Measurements from ENCODE around the gene ROBO3. TPM values are rescaled to one million over a fixed set of nuclear protein-coding genes. Genes with fewer than 3 reads are reported as not detected.
A peak's percentile ranks its signal among the peaks of the same experiment; 100 is the strongest.

Gene ROBO3
- total RNA-seq, 6 experiments from 2014 or later, result 0.80 to 3.6 (median 1.8) TPM

DNA sequence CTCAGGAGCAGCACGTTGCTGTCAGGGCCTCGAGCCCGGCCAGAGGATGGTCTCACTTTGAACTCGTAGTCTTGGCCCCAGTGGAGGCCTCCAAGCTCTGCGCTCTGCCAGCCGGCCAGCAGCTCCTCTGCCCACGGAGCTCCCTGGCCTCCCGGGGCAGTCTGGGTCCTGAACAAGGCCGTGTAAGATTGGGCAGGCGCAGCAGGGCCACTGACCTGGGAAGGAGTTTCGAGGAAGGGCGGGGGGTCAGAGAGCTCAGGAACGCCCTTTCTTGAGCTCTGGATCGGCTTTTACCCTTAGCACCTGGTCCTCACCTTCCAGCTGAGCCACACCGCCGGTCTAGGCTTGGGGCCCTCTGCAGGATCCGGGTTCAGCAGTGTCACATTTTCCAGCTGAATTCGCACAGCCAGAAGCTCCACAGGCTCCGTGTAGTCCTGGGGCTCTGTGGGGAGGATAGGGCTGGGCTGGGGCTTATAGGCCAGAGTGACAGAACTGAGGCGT is 30.3 kb downstream of the ROBO3 start:
- intact Hi-C loops (cut with DNase I), result no loop called here
- Histone ChIP-seq H3K27me3 (no peaks in the 10 kb centered on the region), H3K27ac (peak overlapping the region in 1 of 3 donors; percentile 7), H3K9me3 (no peaks in the 10 kb centered on the region), H3K36me3 (no peaks in the 10 kb centered on the region), H3K4me3 (peak overlapping the region in 2 of 3 donors; percentile 7 to 25), H3K4me1 (no peaks in the 10 kb centered on the region)
- no CpG with 5 or more reads among the region's 20 CpGs for WGBS (ENCODE audit: insufficient coverage, low coverage, low lambda C conversion rate, missing lambda C conversion rate)
- no peak for TF ChIP-seq POLR2A (IDR thresholded peaks at IDR 0.05)
- TF ChIP-seq, protein P1, sequence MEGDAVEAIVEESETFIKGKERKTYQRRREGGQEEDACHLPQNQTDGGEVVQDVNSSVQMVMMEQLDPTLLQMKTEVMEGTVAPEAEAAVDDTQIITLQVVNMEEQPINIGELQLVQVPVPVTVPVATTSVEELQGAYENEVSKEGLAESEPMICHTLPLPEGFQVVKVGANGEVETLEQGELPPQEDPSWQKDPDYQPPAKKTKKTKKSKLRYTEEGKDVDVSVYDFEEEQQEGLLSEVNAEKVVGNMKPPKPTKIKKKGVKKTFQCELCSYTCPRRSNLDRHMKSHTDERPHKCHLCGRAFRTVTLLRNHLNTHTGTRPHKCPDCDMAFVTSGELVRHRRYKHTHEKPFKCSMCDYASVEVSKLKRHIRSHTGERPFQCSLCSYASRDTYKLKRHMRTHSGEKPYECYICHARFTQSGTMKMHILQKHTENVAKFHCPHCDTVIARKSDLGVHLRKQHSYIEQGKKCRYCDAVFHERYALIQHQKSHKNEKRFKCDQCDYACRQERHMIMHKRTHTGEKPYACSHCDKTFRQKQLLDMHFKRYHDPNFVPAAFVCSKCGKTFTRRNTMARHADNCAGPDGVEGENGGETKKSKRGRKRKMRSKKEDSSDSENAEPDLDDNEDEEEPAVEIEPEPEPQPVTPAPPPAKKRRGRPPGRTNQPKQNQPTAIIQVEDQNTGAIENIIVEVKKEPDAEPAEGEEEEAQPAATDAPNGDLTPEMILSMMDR (IDR thresholded peaks at IDR 0.05), result no peak
- ATAC-seq (no peak), DNase-seq (no peak)

DNA sequence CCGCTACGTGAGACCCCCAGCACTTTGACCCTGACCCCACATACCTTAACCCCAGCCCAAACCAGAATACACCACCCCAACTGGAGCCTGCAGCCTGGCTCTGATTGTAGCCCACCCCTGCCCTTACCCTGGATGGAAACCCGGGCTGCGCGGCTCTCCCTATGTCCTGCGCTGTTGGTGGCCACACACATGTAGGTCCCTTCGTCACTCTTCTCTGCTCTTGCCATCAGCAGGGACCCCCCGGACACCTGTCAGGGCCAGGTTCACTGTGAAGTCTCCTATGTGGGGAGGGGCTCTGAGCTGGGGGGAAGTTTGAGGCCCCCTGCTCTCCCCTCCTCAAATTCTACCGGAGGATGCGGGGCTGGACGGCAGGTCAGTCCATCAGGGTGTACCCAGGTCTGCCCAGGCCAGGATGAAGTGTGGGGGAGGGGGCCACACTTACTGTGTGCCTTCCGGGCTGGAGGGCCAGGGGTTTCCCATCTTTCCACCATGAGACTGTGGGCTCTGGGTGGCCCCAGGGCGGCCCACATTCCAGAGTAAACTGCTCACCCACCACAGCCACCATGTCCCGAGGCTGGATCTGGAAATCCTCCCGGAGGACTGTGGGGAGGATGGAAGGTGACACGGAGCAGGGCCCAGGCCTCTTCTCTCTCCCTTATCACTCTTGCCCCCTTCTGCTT is 31.0 kb downstream of the ROBO3 start:
- DNase-seq, result no peak
- Histone ChIP-seq H3K27ac (peak overlapping the region in 1 of 3 donors; percentile 57), H3K36me3 (no peaks in the 10 kb centered on the region), H3K9me3 (no peaks in the 10 kb centered on the region), H3K27me3 (no peaks in the 10 kb centered on the region), H3K4me3 (peak overlapping the region; percentile 20 to 33 (median 25)), H3K4me1 (no peaks in the 10 kb centered on the region)
- WGBS (ENCODE audit: insufficient coverage, low coverage, low lambda C conversion rate, missing lambda C conversion rate), result 82% methylated on average over 4 of the region's 16 CpGs
- no peak for TF ChIP-seq POLR2A (IDR thresholded peaks at IDR 0.05)
- TF ChIP-seq, protein P1 (IDR thresholded peaks at IDR 0.05), result no peak
- ATAC-seq, result no peak
- intact Hi-C loops (cut with DNase I), result no loop called here

- no peak for ATAC-seq
- WGBS (ENCODE audit: insufficient coverage, low coverage, low lambda C conversion rate, missing lambda C conversion rate), result 63% methylated on average over 2 of the region's 9 CpGs
Measured at GRCh38 chr11:124896821-124897391, 31.7 kb downstream of the ROBO3 start.

DNA sequence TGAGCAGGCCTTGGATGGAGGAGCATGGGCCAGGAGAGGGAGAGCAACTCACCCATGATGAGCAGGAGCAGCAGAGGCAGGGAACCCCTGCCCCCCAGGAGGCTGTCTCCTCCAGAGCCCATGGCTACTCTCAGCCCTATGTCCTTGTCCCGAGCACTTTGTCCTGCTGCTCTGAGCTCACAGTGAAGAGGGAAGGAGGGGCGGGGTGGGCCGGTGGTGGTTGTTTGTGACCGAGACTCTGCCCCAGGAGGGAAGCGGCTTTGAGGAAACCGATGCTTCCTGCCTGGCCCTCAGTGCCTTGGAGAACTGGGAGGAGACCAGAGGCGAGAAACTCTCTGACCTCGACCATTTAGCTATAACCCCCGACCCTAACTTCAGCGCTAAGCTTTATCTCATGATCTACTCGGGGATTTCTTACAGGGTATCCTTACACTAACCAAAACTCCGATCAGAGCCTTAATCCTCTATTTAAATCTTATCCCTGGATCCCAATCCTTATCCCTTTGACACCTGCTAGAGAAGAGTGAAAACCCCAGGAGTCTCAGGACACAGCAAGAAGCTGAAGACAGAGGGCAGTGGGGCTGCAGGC is 32.5 kb downstream of the ROBO3 start, which contains the start of gene ROBO4:
Gene ROBO4, minus strand, starts transcription at position 192 of the 589 bp plus-strand sequence. Its CDS starts 70 bp downstream, at position 122.
- Histone ChIP-seq H3K36me3 (no peaks in the 10 kb centered on the region), H3K4me1 (no peaks in the 10 kb centered on the region), H3K9me3 (no peaks in the 10 kb centered on the region), H3K27me3 (no peaks in the 10 kb centered on the region), H3K4me3 (peak within 1 kb of the TSS; percentile 20 to 33 (median 25)), H3K27ac (peak within 1 kb of the TSS in 2 of 3 donors; percentile 31 to 57)
- ATAC-seq (peak; percentile 48 to 58 (median 53)), DNase-seq (peak in 1 of 3 donors; percentile 55)
- TF ChIP-seq, protein P1 (IDR thresholded peaks at IDR 0.05), result no peak
- TF ChIP-seq POLR2A (IDR thresholded peaks at IDR 0.05), result no peak
- WGBS (ENCODE audit: insufficient coverage, low coverage, low lambda C conversion rate, missing lambda C conversion rate), result 34% methylated on average over 8 of the region's 12 CpGs
- intact Hi-C loops (cut with DNase I), result no loop called here

More at GRCh38 chr11:124896821-124897391, 31.7 kb downstream of the ROBO3 start:
- Histone ChIP-seq H3K9me3 (no peaks in the 10 kb centered on the region), H3K27me3 (no peaks in the 10 kb centered on the region), H3K36me3 (no peaks in the 10 kb centered on the region), H3K27ac (peak overlapping the region in 2 of 3 donors; percentile 31 to 57), H3K4me1 (no peaks in the 10 kb centered on the region), H3K4me3 (peak overlapping the region; percentile 20 to 33 (median 25))
- intact Hi-C loops (cut with DNase I), result no loop called here
- no peak for DNase-seq
- TF ChIP-seq POLR2A (IDR thresholded peaks at IDR 0.05), result no peak
- TF ChIP-seq, protein P1 (IDR thresholded peaks at IDR 0.05), result no peak
